HL-60 (cell line): Measurements from ENCODE around the gene MIF.

Experiments used
- DNase-seq, 2 experiments: peaks; one replicate each; pipeline ENCODE4 v3.0.0-alpha.2; 2010 to 2020; ENCODE audit warnings: low read depth in 1 of 2, low spot score in 1 of 2
- H3K27ac ChIP-seq: fragments of 250-450 bp; sonication (Bioruptor Pico); replicated peaks from 2 replicates; pipeline ENCODE4 v1.5.1; 2020; ENCODE audit warnings: mild to moderate bottlenecking, moderate library complexity
- H3K27me3 ChIP-seq: fragments of 250-450 bp; sonication (Bioruptor Pico); 2 replicates; pipeline ENCODE4 v1.5.1; 2021; ENCODE audit warnings: mild to moderate bottlenecking, moderate library complexity; ENCODE audit not compliant: insufficient read depth, poor library complexity, severe bottlenecking
- H3K4me3 ChIP-seq: replicated peaks from 2 replicates; pipeline ENCODE4 v1.5.1; 2011; ENCODE audit warnings: mild to moderate bottlenecking, control low read depth, low read length; ENCODE audit not compliant: insufficient read depth
- CTCF ChIP-seq: IDR thresholded peaks from one replicate; pipeline ENCODE4 v1.5.1; 2011; ENCODE audit warnings: low read length, control low read depth, inconsistent platforms; ENCODE audit not compliant: insufficient read depth
- GABPA ChIP-seq: IDR thresholded peaks from 2 replicates; pipeline ENCODE4 v1.6.1; 2012; ENCODE audit warnings: low read depth
- POLR2AphosphoS5 ChIP-seq: IDR thresholded peaks from 2 replicates; pipeline ENCODE4 v1.6.1; 2012; ENCODE audit warnings: low read depth
- REST ChIP-seq: IDR thresholded peaks from 2 replicates; pipeline ENCODE4 v1.6.1; 2012; ENCODE audit warnings: low read depth; ENCODE audit not compliant: insufficient replicate concordance
- SPI1 ChIP-seq: IDR thresholded peaks from 2 replicates; pipeline ENCODE4 v1.6.1; 2012; ENCODE audit warnings: low read depth, mild to moderate bottlenecking, borderline replicate concordance

MIF gene

GRCh38 chr22:23893121-23893944 is 850 bp upstream of the MIF start:
- no peak for TF ChIP-seq REST
- no peak for TF ChIP-seq POLR2AphosphoS5
- DNase-seq, result peak in 1 of 2 experiments; percentile 18

GRCh38 chr22:23894710-23895598 is 771 bp downstream of the MIF start:
- H3K27me3 ChIP-seq, result no peaks in the 10 kb centered on the region
- peak overlapping the region; percentile 72 for H3K4me3 ChIP-seq
- DNase-seq, result peak; percentile 83 to 88
- H3K27ac ChIP-seq, result peak overlapping the region; percentile 92
- TF ChIP-seq SPI1, result no peak
- TF ChIP-seq CTCF, result peak; percentile 29

More at GRCh38 chr22:23893121-23893944, 850 bp upstream of the MIF start:
- no peaks in the 10 kb centered on the region for H3K27me3 ChIP-seq
- peak overlapping the region; percentile 92 for H3K27ac ChIP-seq
- H3K4me3 ChIP-seq, result peak overlapping the region; percentile 72

GRCh38 chr22:23895599-23896144 is 1.5 kb downstream of the MIF start:
- no peak for DNase-seq

More at GRCh38 chr22:23895599-23896144, 1.5 kb downstream of the MIF start:
- H3K4me3 ChIP-seq, result peak overlapping the region; percentile 72
- peak overlapping the region; percentile 92 for H3K27ac ChIP-seq
- H3K27me3 ChIP-seq, result no peaks in the 10 kb centered on the region
- TF ChIP-seq POLR2AphosphoS5 (no peak), GABPA (no peak), REST (no peak), CTCF (no peak), SPI1 (no peak)
